Stimulated activated CD8-positive, alpha-beta memory T cell treated with anti-CD3 and anti-CD28 coated beads, Interleukin-2, amount 100 ng/mL, for 1 hour (primary cell): ENCODE measurements around the gene GALNT15.

Experiments used
- DNase-seq, 2 donors: peaks; one replicate each; pipeline ENCODE4 v3.0.0-alpha.2; 2020; ENCODE audit warnings: low read depth in 2 of 2

The GALNT15 gene, protein sequence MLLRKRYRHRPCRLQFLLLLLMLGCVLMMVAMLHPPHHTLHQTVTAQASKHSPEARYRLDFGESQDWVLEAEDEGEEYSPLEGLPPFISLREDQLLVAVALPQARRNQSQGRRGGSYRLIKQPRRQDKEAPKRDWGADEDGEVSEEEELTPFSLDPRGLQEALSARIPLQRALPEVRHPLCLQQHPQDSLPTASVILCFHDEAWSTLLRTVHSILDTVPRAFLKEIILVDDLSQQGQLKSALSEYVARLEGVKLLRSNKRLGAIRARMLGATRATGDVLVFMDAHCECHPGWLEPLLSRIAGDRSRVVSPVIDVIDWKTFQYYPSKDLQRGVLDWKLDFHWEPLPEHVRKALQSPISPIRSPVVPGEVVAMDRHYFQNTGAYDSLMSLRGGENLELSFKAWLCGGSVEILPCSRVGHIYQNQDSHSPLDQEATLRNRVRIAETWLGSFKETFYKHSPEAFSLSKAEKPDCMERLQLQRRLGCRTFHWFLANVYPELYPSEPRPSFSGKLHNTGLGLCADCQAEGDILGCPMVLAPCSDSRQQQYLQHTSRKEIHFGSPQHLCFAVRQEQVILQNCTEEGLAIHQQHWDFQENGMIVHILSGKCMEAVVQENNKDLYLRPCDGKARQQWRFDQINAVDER

DNA sequence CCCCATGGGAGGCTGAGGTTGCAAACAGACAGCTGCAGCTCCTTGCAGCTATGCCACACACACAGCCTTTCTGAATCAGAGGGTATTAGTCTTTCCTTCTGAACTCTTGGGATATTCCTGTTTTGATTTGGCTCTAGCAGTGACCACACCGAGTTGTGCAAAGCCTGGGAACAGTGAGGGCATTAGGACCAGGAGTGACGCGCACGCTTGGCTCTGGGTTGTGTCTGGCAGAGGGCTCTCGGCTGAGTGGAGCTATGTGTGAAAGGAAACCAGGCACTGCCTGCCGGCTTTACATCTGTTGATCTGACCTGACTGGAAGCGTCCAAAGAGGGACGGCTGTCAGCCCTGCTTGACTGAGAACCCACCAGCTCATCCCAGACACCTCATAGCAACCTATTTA, at the start of gene GALNT15:
GALNT15 (plus strand) TSS at position 292 of the 400 bp plus-strand sequence. CDS start 472 bp downstream, outside the sequence.
- no peak for DNase-seq

DNA sequence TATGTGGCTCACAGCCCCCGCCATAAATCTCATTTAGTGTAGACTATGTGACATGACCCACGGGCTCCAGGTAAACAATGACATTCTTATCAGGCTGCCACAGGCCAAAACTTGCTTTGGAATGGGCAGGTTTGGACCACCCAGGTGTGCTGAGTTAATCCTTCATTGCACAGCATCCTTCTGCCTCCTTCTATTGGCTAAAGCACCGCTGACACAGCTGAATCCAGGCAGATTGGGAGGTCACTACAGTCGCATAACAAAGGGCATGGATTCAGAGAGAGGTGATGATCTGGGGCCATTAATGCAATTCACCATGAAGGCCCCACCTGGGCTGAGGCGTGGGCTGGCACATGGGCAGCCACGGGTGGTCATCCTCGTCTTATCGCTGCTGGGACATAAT, 47.8 kb upstream of the GALNT15 start:
- DNase-seq = no peak

DNA sequence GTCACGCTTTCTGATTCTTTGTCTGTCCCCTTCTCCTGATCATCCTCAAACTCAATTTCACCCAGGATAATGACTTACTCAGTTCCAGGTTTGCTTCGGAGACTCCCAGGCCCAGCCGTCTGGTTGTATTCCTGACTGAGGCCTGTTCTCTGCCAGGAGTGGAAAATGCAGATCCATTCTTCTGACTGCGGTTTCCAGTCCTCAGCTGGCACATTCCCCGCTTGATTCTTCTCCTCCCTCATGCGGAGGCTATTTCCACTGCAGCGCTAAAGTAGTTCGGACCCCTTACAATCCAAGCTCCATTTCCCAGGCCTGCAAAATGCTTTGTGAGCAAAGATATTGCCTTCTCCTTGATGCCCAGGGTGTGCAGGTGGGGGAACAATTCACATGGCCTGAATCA, 47.2 kb upstream of the GALNT15 start:
- DNase-seq = no peak

DNA sequence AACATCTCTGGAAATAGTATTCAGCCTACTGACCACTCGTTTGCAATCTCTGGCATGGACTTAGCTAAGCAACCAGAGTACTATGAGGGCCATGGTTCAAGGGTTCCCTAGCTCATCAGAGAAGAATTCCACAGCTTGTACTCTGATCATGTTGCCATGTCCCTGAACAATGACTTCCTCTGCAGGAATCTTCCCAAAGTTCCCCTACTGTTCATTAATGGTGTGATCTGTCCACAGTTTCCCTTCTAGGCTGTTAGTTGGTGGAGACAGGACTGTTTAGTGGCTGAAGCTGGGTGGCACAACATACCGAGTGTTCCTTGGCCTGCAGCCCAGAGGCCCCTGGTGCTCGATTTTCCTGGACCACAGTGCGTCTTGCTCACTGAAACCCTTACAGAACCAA, 44.4 kb upstream of the GALNT15 start:
- DNase-seq = no peak

DNA sequence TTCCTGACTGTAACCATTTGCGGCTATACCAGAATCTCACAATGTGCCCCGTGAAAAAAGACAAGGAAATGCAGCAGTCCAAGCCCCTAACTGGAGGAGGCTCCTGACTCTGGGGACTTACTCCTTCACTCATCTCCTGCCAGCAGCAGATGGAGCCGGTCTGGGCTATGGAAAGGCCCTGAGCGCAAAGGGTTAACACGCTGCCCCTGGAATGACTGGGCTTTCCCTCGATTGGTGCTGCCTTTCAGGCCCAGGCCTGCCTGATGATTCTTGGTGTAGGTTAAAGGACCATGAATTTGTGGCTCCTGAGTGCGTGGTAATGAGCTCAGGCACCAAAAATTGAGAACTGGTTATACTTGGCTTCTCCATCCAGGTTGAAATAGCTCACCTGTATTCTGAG, 42.3 kb upstream of the GALNT15 start:
- no peak for DNase-seq

DNA sequence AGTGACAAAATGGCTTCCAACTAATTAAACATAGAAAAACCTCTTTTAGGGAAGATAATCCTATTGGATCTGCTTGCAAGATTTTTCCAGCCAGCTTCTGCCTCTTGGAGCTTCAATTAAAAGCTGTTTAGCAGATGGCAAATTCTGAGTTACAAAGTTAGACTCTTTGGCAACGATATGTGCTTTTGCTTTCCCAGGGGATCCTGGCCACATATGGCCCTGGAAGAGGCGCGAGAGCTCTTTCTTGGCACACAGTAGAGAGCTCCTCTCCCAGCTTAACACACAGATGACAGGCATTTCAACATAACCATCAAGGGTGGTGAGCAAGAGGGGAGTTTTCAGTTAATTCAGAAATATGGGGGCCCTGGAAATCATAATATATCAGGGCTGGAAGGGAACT, 41.6 kb upstream of the GALNT15 start:
- DNase-seq = no peak

DNA sequence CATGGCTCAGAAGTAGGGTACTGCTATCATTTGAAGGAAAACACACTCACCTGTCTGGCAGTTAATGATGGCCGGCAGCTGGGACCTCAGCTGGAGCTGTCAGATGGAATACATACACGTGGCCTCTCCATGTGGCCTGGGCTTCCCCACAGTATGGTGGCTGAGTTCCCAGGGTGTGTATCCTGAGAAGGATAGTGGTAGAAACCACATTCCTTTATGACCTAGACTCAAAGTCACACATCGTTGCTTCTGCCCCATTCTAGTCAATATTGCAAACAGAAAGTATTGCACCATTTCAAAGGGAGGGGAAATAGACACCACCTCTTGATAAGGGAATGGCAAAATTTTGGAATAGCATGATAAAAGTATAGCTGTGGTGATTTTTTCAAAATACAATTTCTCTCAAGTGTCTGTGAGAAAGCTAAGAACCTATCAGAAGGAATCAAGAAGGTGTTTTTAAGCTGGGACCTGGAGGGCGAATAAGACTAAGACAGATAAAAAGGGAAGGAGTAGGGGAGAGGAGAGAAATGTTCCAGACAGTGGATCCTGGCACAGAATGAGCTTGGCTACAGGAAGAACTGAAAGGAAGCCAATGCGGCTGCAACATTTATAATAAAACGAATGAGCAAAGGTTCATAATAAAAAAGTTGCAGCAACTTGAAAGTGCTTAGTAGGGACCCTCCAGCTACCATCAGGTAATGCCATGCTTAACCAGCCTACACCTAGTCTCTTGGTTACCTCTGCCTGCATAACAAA, 40.1 kb upstream of the GALNT15 start:
- no peak for DNase-seq

DNA sequence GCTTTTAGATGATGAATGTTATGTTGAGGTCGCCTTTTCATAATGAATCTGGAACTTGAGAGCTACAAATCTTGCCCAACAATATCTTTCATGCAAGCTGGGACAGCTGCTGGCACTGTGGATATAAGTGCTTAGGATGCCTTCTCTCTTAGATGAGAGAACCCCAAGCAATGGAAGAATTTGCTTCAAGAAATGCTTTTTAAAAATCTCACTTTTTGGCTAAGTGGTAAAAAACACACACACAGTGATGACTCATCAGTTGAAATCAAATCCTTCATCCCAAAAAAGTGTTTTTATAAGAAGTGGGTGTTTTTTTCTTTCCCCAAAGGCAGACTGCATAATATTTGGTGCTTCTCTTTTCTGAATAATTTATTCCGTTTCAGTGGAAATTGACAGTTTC, 38.4 kb upstream of the GALNT15 start:
- DNase-seq = no peak

DNA sequence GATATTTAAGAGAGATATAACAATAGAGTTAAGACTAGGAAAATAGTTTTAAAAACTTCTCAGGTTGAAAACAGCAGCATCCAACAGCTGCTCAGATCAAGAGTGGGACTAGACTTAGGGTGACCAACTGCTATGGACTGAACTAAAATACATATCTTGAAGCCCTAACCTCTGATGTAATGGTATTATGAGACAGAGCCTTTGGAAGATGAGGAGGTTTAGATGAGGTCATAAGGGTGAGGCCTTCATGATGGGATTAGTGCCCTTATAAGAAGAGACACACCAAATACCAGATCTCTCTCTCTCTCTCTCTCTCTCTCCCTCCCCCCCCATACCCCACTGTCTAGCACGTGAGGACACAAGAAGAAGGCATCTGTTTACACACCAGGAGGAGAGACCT, 37.4 kb upstream of the GALNT15 start:
- DNase-seq = no peak

DNA sequence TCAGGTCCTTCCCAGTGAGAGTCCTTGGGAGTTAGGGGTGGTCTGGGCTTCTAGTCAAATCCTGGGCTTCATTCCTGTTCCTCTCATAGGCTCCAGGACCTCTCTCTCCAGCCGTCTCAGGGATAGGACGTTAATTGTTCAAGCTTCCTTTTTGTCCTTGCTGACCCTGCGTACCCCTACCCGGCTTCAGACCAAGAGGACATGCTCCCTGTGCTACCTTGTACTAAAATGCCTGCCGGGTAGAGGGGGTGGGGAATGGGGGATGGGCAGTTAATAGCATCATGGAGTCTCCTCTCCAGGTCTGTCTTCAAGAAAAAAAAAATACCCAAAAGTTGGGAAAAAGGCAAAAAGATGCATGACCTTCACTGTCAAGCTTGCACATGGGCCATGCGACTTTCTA, 36.5 kb upstream of the GALNT15 start:
- DNase-seq = no peak

DNA sequence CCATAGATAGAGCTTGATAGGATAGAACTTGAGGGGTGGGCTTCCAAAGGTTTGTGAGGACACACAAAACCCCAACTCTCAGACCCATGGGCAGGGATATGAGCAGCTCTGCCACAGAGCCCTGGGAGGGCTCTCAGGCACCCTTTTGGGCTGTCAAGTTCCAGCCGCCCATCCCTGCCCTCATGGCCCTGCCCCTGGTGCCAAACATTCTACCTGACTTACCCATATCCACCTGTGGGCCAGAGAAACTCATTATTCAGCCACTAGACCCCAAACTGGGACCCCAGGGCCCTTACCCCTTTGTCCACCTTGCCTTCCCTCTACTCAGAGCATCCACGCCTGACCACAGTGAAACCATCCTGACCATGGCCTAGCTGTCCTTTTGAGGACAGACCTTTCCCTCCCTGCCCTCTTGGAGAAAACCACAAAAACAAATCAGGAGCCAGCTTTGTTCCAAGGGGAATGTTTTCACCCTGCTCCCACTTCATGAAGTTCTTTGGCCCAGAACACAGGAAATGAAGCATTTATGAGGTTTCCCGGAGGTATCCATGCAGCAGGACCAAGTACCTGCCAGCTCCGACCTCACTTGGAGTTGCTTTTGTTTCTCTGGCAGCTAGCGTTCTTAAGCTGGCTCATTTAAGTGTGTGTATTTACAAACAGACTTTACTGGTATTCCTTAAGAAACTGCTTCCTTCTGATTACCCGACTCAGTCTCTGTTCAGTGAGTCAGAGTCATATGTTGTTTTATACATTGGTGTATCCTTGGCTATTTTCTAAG, 34.2 kb upstream of the GALNT15 start:
- DNase-seq = no peak

DNA sequence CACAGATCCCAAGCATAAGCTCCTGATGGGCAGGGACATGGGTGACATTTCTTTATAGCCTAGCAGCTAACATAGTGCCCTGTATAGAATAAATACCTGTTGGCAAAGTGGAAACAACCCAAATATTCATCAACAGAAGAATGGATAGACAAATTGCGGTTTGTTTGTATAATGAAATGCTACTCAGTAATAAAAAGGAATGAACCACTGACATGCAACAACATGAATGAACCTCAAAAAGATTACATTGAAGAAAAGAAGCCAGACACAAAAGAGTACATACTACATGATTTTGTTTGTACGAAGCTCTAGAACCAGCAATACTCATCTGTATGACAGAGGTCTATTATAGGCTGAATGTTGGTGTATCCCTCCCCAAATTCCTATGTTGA, 33.6 kb upstream of the GALNT15 start:
- DNase-seq = no peak

DNA sequence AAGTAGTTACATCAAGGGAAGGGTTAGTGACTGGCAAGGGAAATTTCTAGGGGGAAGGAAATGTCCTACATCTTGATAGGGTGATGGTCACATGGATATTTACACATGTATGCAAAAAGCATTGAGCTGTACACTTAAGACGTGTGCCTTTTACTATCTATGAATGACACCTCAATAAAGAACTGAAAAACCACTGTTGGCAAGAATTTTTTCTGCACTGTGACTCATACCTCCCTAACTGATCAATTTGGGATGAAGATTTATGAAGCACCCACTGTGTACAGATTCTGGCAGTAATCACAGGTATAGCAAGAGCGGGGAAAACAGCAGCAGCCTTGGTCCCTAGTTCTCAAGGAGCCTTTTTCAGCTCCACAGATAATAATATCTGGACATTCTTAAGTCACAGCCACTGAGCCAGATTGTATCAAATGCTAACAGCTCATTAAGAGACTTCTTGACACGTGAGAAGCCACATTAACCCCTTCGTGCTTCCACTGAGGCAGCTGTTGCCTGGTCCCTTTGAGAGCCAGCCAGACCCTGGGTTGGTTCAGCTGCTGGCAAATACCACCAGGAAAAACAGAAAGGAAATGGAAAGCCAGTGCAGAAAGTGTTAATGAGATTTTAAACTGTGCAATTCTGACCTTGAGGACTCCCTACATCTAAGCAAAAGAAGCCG, 32.0 kb upstream of the GALNT15 start:
- DNase-seq = no peak

DNA sequence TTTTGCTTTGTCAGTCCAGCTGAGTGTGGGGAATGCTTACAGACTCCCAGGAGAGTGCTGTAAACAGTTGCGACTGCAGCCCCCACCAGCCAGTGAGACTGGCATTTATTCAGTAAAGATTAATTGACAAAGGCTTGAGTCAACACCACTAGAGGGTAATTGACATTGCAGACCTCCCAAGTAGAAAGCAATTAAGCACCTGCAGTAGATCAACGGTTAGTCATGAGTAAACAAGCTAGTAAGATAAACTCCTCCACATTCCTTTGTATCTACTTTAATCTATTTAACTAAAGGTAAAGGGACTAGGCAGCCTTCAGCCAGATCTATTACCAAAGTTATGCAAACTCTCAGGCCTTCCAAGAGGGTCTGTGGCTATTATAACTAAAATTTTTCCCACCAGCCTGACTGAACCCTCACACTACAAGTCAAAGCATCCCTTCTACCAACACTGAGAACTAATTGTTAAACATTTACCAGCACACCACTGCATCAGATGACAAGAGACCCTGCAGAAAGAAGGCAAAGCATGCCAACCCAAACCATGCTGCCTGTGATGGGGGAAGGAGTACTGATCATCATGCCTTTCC, 30.5 kb upstream of the GALNT15 start:
- DNase-seq = no peak

DNA sequence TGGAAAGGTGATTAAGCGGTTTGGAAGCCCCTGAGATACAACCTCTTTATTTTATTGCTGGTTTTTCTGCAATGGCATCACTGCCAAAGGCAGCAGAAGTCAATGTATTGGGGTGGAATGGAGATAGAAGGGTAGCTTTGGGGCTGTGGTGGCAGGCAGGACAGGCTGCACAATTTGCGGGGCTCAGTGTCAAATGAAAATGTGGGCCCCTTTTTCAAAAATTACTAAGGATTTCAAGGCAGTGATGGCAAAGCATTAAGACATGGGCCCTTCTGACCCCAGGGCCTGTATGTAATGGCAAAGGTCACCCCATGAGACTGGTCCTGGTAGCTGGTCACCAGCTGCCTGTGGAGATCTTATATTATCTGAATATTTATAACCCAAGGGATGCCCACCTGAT, 29.3 kb upstream of the GALNT15 start:
- no peak for DNase-seq

DNA sequence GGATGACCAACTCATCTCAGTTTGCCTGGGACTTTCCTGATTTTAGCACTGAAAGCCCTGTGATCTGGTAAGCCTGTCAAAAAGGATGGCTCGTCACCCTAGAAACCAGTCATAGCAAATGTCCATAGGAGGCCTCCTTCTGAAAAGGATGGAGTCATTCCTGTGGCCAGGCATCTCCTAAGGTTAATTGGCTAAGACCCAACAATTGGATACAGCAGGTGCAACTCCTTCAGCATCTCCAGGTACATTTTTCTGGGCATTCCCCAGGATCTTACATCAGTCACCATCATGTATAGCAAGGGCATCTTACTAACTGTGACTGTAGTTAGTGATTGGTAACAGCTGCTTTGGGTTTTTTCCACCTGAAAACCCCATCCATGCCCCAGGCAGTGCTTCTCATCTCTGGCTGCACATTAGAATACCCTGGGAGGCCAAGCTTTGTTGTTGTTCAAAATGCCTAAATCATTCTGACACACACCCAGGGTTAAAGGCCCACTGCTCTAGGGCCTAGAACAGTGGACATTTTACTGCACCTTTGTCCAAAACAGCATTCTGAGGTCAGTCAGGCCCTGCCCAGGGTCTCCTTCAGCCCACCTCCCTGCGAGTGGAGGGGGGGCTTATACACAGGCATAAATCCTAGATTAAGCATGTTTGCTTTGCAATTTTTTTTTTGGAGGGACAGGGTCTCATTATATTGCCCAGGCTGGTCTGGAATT, 28.3 kb upstream of the GALNT15 start:
- no peak for DNase-seq

DNA sequence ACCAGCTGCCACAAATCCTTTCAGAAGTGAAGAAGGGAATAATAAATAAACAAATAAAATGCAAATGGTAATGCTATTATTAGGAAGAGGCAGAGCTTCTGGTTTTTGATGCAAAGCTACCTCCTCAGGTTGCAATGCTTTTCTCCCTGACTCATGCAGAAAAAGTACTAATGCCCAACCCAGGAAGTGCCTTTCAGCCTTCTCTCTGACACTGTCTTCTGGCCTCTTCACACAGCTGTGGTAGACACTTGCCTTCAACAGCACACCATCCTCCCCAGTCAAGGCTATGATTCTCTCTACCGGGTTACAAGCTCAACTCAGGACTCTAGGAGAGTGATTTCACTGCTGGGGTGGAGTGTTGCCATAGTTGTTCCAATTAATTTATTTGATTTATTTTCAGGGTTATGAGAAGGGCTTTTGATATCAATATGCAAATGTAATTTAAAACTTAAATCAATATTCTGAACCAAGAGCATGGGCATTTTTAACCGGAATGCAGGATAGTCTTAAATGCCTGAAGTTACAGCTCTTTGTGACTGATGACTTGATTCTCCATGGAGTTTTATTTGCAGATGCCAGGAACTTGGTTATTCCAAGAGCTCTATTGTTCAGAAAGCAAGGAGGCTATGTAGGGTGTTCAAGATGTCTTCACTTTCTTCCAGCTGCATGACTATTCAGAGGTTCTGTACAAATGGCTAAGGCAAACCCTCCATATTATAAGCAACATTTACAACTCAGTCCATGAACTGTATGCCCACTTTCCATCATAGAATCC, 27.1 kb upstream of the GALNT15 start:
- DNase-seq = no peak

DNA sequence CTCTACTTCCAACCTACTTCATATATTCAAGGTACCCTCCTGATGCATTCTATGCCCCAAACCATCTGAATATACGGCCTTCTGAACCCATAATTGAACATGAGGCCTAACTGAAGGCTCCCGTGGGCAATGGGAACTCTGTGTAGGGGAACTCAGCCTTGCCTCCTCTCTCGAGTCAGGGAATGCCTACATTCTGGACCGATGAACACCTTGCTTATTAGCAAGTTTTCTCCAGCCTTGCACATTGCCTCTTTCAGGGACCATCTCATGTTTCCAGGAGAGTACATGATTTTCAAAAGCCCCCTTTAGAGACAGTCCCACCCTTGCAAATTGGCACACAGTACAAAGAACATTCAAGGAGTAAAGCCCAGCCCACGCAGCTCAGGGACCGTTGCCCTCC, 26.3 kb upstream of the GALNT15 start:
- DNase-seq = no peak

DNA sequence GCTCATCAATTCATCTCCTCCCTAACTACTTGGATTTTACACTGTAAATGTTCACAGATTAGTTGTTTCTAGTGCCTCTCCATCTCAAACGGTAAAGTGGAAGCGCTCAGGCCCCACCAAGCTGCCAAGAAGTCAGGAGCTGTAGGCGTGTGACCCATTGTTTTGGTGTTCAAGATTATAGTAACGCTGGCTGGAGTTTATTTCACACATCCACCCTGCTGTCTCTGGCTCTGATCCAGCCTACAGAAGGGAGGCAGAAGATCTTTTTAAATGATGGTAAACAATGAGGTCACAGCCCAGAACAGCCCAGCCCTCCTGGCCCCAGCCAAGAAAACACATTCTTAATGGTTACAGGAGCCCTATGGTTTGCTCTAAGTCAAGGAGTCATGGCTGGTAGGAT, 25.7 kb upstream of the GALNT15 start:
- DNase-seq = no peak

DNA sequence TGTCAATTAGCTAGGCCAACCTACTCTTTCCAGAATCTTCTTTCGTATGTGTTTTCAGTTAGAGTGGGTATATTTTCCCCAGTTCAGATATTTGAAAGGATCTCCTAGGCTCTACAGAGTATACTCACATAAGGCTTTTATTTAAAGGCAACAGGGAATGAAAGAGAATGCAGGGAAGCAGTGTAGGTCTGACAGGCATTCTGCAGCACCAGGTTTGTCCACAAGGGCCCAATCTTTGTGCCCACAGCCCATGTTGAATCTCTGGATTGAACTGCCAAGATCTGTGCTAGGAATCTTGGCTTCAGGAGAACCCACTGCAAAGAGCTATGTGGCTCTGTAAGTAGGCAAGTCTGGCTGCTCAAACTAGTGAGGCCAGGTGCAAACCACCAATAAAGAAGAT, 24.2 kb upstream of the GALNT15 start:
- DNase-seq = no peak
